SK-N-SH (cell line): Measurements from ENCODE around the gene LCN6. TPM values are rescaled to one million over a fixed set of nuclear protein-coding genes. Genes with fewer than 3 reads are reported as not detected.

ENCODE experiments used
- CTCF ChIA-PET: fragments of 300-600, 350-600 bp; formaldehyde crosslinking; extraction: SDS; loops from one replicate; lab custom pipeline; 2021; lab: Yijun Ruan, JAX
- POLR2A ChIA-PET: fragments of 350-600 bp; sonication (Branson Sonifier 250); formaldehyde crosslinking; extraction: SDS; loops from one replicate; lab custom pipeline; 2020; ENCODE audit warnings: antibody characterized with exemption, inconsistent platforms; lab: Yijun Ruan, JAX
- DNase-seq: peaks from one replicate; pipeline ENCODE4 v3.0.0; 2012
- H2AFZ ChIP-seq: fragments of 200-600 bp; sonication (generic); 2 replicates; pipeline ENCODE4 v1.8.1; 2016; ENCODE audit warnings: antibody characterized with exemption, mild to moderate bottlenecking, low read depth
- H3F3A ChIP-seq: fragments of 200-600 bp; sonication (generic); replicated peaks from 2 replicates; pipeline ENCODE3; 2016; ENCODE audit warnings: antibody characterized with exemption, mild to moderate bottlenecking; ENCODE audit not compliant: insufficient read depth
- H3K27ac ChIP-seq, 2 experiments: fragments of 200-500 bp in 1 of 2; fragments of 200-600 bp in 1 of 2; sonication (Bioruptor generic) in 1 of 2; sonication (generic), shearing (Covaris generic) in 1 of 2; 2 replicates each; pipeline versions ENCODE4 v1.5.1 to v1.6.1; 2014 to 2016; ENCODE audit warnings: low read depth in 2 of 2, inconsistent platforms in 1 of 2, low read length in 1 of 2, mild to moderate bottlenecking in 1 of 2, mixed read lengths in 1 of 2
- H3K27me3 ChIP-seq: fragments of 200-600 bp; sonication (generic), shearing (Covaris generic); 2 replicates; pipeline ENCODE4 v1.6.1; 2016; ENCODE audit warnings: mixed run types; ENCODE audit not compliant: insufficient read depth
- H3K36me3 ChIP-seq, 2 experiments: fragments of 200-500 bp in 1 of 2; fragments of 200-600 bp in 1 of 2; sonication (Bioruptor generic) in 1 of 2; sonication (generic) in 1 of 2; replicated peaks in 1 of 2; 2 replicates each; pipeline versions ENCODE3 to v1.5.1; 2014 to 2016; ENCODE audit warnings: low read length in 1 of 2, mild to moderate bottlenecking in 1 of 2; ENCODE audit not compliant: insufficient read depth in 2 of 2, control insufficient read depth in 1 of 2
- H3K4me1 ChIP-seq, 2 experiments: fragments of 200-500 bp in 1 of 2; fragments of 200-600 bp in 1 of 2; sonication (Bioruptor generic) in 1 of 2; sonication (generic), shearing (Covaris generic) in 1 of 2; 2 replicates each; pipeline versions ENCODE4 v1.5.1 to v1.6.1; 2014 to 2016; ENCODE audit warnings: low read depth in 1 of 2, low read length in 1 of 2, mixed run types in 1 of 2; ENCODE audit not compliant: insufficient read depth in 2 of 2, control insufficient read depth in 1 of 2
- H3K4me2 ChIP-seq: fragments of 200-600 bp; sonication (generic), shearing (Covaris generic); 2 replicates; pipeline ENCODE4 v1.6.1; 2017; ENCODE audit warnings: mixed run types
- H3K4me3 ChIP-seq, 2 experiments: fragments of 200-500 bp in 1 of 2; fragments of 200-600 bp in 1 of 2; sonication (Bioruptor generic) in 1 of 2; sonication (generic), shearing (Covaris generic) in 1 of 2; 2 replicates each; pipeline versions ENCODE4 v1.5.1 to v1.8.1; 2014 to 2016; ENCODE audit warnings: low read depth in 2 of 2, inconsistent platforms in 1 of 2, low read length in 1 of 2, mild to moderate bottlenecking in 1 of 2, mixed read lengths in 1 of 2, moderate library complexity in 1 of 2
- H3K79me2 ChIP-seq: fragments of 200-600 bp; sonication (generic); 2 replicates; pipeline ENCODE4 v1.8.1; 2017; ENCODE audit warnings: mild to moderate bottlenecking; ENCODE audit not compliant: insufficient read depth
- H3K9ac ChIP-seq: fragments of 200-600 bp; sonication (generic); 2 replicates; pipeline ENCODE4 v1.6.1; 2017; ENCODE audit warnings: mixed run types
- H3K9me2 ChIP-seq: fragments of 200-600 bp; sonication (generic); 2 replicates; pipeline ENCODE4 v1.6.1; 2017; ENCODE audit warnings: mixed run types
- H3K9me3 ChIP-seq: fragments of 200-600 bp; sonication (generic); 2 replicates; pipeline ENCODE4 v1.6.1; 2017; ENCODE audit warnings: mixed run types, mild to moderate bottlenecking, moderate library complexity
- H4K20me1 ChIP-seq: fragments of 200-600 bp; sonication (generic); 2 replicates; pipeline ENCODE4 v1.6.1; 2017; ENCODE audit warnings: mild to moderate bottlenecking, mixed run types; ENCODE audit not compliant: insufficient read depth
- FOSL2 ChIP-seq: IDR thresholded peaks from 2 replicates; pipeline ENCODE4 v1.4.0; 2012; ENCODE audit warnings: low read depth, mild to moderate bottlenecking, moderate library complexity, borderline replicate concordance
- FOXJ3 ChIP-seq: sonication (generic); formaldehyde crosslinking; IDR thresholded peaks from 2 replicates; pipeline ENCODE4 v1.5.1; 2020; ENCODE audit warnings: mild to moderate bottlenecking, missing genetic modification reagents
- FOXM1 ChIP-seq: IDR thresholded peaks from 2 replicates; pipeline ENCODE4 v1.4.0; 2012; ENCODE audit warnings: low read depth, mild to moderate bottlenecking
- JUND ChIP-seq: IDR thresholded peaks from 2 replicates; pipeline ENCODE4 v1.4.0; 2012
- MEF2A ChIP-seq: IDR thresholded peaks from 2 replicates; pipeline ENCODE4 v1.4.0; 2012; ENCODE audit warnings: low read depth, borderline replicate concordance
- NFIC ChIP-seq: IDR thresholded peaks from 2 replicates; pipeline ENCODE4 v1.4.0; 2012; ENCODE audit warnings: borderline replicate concordance
- POLR2AphosphoS5 ChIP-seq: IDR thresholded peaks from 2 replicates; pipeline ENCODE4 v1.6.1; 2012; ENCODE audit warnings: low read depth, low read length
- RCOR1 ChIP-seq: fragments of 150-350 bp; IDR thresholded peaks from 2 replicates; pipeline ENCODE4 v1.6.1; 2017; ENCODE audit warnings: antibody characterized with exemption, low read length
- RFX5 ChIP-seq: IDR thresholded peaks from 2 replicates; pipeline ENCODE4 v1.6.1; 2012; ENCODE audit warnings: mild to moderate bottlenecking, improper control_type of control experiment, low read length
- RXRA ChIP-seq: IDR thresholded peaks from 2 replicates; pipeline ENCODE4 v1.4.0; 2012; ENCODE audit warnings: low read depth, mild to moderate bottlenecking, borderline replicate concordance
- WGBS: methylation state at CpG from one replicate; pipeline ENCODE4 v1.1.6; 2017; ENCODE audit warnings: low lambda C conversion rate; 5-methylcytosine and 5-hydroxymethylcytosine counted together
- polyA plus RNA-seq, 3 experiments: library from polyadenylated mRNA; depleted of rRNA; stranded (reverse); fragments of >200 nt; gene quantifications; 2 replicates each; pipeline ENCODE4 v1.2.3, GENCODE V29; 2012

The LCN6 gene
- polyA plus RNA-seq, 1 of the 3 experiments (the other 2 are of a cell fraction) = not detected

GRCh38 chr9:136722093-136722968, 26.0 kb downstream of the LCN6 start:
- Histone ChIP-seq H4K20me1 (peaks cover 66% of the 10 kb centered on the region), H3K9me3 (no peaks in the 10 kb centered on the region), H3K9ac (no peak overlapping the region), H3F3A (peaks cover 24% of the 10 kb centered on the region), H3K27me3 (no peaks in the 10 kb centered on the region), H3K9me2 (no peaks in the 10 kb centered on the region), H3K4me2 (no peak overlapping the region), H3K79me2 (peaks cover 35% of the 10 kb centered on the region), H3K4me3 (no peak overlapping the region), H3K36me3 (peaks cover 25 to 38% of the 10 kb centered on the region in 2 experiments), H3K4me1 (peaks cover 8 to 21% of the 10 kb centered on the region in 2 experiments; a peak in 1 of 4 replicates), H3K27ac (no peak overlapping the region), H2AFZ (no peak overlapping the region)
- 95% methylated on average over 17 of the region's 31 CpGs for WGBS
- CTCF ChIA-PET = interaction anchor here (0.8 to 2.7 kb wide), 4 partner anchors 8 to 50 kb away, joined by 3 to 13 read pairs (median 6); partner anchors contain the start of gene LCN8
- TF ChIP-seq RCOR1 (no peak), FOXJ3 (CRISPR knock-in tag) (no peak), RFX5 (no peak)
- DNase-seq = no peak
- POLR2A ChIA-PET = interaction anchor here (1.7 kb wide), 1 partner anchor 9 kb away, joined by 12 read pairs; no protein-coding TSS in a partner anchor

- Histone ChIP-seq H3K4me3 (no peak overlapping the region), H3K9me2 (no peaks in the 10 kb centered on the region), H3K27ac (no peak overlapping the region), H3K9me3 (no peaks in the 10 kb centered on the region), H2AFZ (no peak overlapping the region), H3K27me3 (no peaks in the 10 kb centered on the region), H3K9ac (no peak overlapping the region), H3K36me3 (peaks cover 21 to 35% of the 10 kb centered on the region in 2 experiments), H3K79me2 (peaks cover 27% of the 10 kb centered on the region), H3K4me2 (0 out of 2 replicates have a peak overlapping the region, but pooled peaks have one; percentile 15), H3K4me1 (peaks cover 8 to 15% of the 10 kb centered on the region in 2 experiments; a peak in 1 of 4 replicates), H3F3A (peaks cover 24% of the 10 kb centered on the region), H4K20me1 (peaks cover 58% of the 10 kb centered on the region)
- no peak for DNase-seq
- 79% methylated on average over 22 of the region's 30 CpGs for WGBS
- TF ChIP-seq JUND (no peak), RCOR1 (no peak), RXRA (no peak), FOXM1 (no peak), MEF2A (no peak), FOXJ3 (CRISPR knock-in tag) (no peak), POLR2AphosphoS5 (peak; percentile 11), NFIC (peak; percentile 15; the same call in 1 of the 2 replicates), FOSL2 (peak; percentile 28; the same call in 1 of the 2 replicates)
- ChIA-PET POLR2A (interaction anchor here (1.2 to 1.7 kb wide), 2 partner anchors 8 to 75 kb away, joined by 3 to 12 read pairs; no protein-coding TSS in a partner anchor), CTCF (interaction anchor here (1.1 to 2.7 kb wide), 3 partner anchors 10 to 49 kb away, joined by 3 to 13 read pairs (median 9); partner anchors contain the start of gene LCN8)
These were observed 26.8 kb downstream of the LCN6 start for GRCh38 chr9:136721339-136722092.
